ENCODE measurements around the gene FZR1. TPM values are rescaled to one million over a fixed set of nuclear protein-coding genes. Genes with fewer than 3 reads are reported as not detected.
A peak's percentile ranks its signal among the peaks of the same experiment; 100 is the strongest.

FZR1 gene
- polyA plus RNA-seq, 3 donors, result 7.7 to 44.6 (median 9.4) TPM

DNA sequence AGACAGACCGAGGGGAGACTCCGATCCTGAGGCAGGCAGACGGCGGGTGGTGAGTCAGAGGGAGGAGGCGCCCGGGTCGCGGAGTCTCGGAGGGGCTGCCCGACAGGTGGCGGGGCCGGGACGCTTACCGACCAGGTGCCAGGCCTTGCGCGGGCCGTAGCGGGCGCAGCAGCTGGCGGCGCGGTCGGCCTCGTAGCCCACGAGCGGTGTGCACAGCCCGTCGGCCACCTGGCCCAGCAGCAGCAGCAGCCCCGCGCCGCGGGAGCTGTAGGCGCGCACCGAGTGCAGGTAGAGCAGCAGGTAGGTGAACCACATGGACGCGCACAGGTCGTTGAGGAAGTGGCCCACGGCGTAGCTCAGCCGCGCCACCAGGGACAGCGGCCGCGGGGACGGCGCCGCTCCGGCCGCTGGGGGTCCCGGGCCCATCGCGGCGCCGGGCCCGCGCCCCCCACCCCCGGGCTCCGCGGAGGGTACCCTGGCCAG is 50.9 kb downstream of the FZR1 start:
- intact Hi-C loops (cut with micrococcal nuclease), result loop anchor here (1.0 to 5.0 kb wide), 4 partner anchors 9 to 70 kb away; partner anchors contain the start of genes HMG20B (in 2 of the 2), CACTIN (in 1 of the 2) and FZR1 (in 1 of the 2)
- Mint-ChIP-seq H3K4me1 (peaks cover 53% of the 10 kb centered on the region), H3K9me3 (peaks cover 0 to 2% (median 0%) of the 10 kb centered on the region in 7 donors), H3K27ac (peak overlapping the region; percentile 87 to 98 (median 95)), H3K27me3 (ENCODE audit: low read depth in 3 of 3) (peaks cover 0 to 4% (median 0%) of the 10 kb centered on the region in 3 donors), H3K4me3 (peak overlapping the region; percentile 100), H3K36me3 (peaks cover 8 to 12% of the 10 kb centered on the region in 2 donors)
- Histone ChIP-seq H3K27me3 (ENCODE audit: control insufficient read depth in 2 of 2, insufficient read depth in 2 of 2, low read length in 2 of 2) (no peaks in the 10 kb centered on the region), H3K9ac (ENCODE audit: insufficient read depth, low read length, poor library complexity, severe bottlenecking) (peak overlapping the region; percentile 94), H3K4me3 (replicated peaks in 1 of 3; ENCODE audit: low read depth in 2 of 3, low read length in 3 of 3) (peak overlapping the region; percentile 86 to 98 (median 89)), H3K9me3 (replicated peaks in 1 of 2; ENCODE audit: control insufficient read depth in 1 of 2, insufficient read depth in 1 of 2, low read length in 2 of 2) (no peaks in the 10 kb centered on the region), H3K4me1 (ENCODE audit: control insufficient read depth in 1 of 2, insufficient read depth in 2 of 2, low read length in 2 of 2) (peaks cover 59 to 61% of the 10 kb centered on the region in 2 donors), H4K20me1 (ENCODE audit: insufficient read depth, low read length) (peaks cover 18% of the 10 kb centered on the region), H3K79me2 (ENCODE audit: insufficient read depth, low read length) (peaks cover 52% of the 10 kb centered on the region), H3K27ac (ENCODE audit: low read depth in 1 of 2, low read length in 2 of 2) (peak overlapping the region; percentile 52 to 96), H3K4me2 (replicated peaks; ENCODE audit: extremely low read depth, low read length, poor library complexity, severe bottlenecking) (peak overlapping the region; percentile 98), H2AFZ (ENCODE audit: insufficient read depth, low read depth, low read length, poor library complexity, severe bottlenecking) (no peak overlapping the region), H3K36me3 (replicated peaks in 1 of 2; ENCODE audit: control insufficient read depth in 1 of 2, insufficient read depth in 2 of 2, low read length in 2 of 2) (no peaks in the 10 kb centered on the region)
- TF ChIP-seq, protein P1, sequence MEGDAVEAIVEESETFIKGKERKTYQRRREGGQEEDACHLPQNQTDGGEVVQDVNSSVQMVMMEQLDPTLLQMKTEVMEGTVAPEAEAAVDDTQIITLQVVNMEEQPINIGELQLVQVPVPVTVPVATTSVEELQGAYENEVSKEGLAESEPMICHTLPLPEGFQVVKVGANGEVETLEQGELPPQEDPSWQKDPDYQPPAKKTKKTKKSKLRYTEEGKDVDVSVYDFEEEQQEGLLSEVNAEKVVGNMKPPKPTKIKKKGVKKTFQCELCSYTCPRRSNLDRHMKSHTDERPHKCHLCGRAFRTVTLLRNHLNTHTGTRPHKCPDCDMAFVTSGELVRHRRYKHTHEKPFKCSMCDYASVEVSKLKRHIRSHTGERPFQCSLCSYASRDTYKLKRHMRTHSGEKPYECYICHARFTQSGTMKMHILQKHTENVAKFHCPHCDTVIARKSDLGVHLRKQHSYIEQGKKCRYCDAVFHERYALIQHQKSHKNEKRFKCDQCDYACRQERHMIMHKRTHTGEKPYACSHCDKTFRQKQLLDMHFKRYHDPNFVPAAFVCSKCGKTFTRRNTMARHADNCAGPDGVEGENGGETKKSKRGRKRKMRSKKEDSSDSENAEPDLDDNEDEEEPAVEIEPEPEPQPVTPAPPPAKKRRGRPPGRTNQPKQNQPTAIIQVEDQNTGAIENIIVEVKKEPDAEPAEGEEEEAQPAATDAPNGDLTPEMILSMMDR (IDR thresholded peaks at IDR 0.05), result no peak
- peak; percentile 59 to 81 (median 62) for DNase-seq
- under 1% methylated on average over 60 of the region's 60 CpGs for WGBS (ENCODE audit: insufficient coverage)

DNA sequence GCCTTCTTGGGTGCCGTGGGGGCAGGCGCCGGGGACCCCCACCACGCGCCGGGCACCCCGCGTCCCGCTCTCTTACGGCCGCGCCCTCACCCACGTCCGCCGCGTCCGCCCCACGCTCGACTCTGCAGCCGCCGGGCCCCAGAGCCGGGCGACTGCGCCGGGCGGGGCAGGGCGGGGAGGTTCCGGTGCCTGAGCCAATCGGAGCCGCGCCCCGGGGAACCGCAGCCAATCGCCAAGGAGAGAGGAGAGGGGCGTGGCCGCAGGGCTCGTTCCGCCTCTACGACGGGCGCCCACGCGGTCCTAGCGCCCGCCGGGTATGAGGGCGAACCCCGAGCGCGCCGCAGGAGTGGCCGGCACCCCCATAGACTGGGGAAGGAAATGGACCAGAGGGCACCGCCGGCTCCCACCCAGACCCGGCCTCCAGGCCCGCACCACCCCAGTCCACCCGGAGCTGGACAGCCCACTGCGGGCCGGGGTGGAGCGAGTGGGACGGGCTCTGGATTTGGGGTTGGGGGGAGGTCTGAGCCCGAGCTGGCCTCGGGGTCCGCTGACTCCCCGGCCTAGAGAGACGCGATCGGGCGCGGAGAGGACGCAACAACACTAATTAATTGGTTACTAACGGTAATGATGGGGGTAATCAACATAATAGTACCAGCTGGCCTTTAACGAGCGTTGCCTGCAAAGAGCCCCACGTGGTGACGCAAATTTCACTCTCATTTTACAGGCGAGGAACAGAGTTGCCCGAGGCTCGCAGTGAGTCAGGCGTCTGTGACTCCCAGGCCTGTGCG is 51.5 kb downstream of the FZR1 start, which contains the start of gene MFSD12:
Gene MFSD12, minus strand, starts transcription at position 126 of the 788 bp plus-strand sequence. CDS start 183 bp downstream, outside the sequence.
- TF ChIP-seq, protein P1 (IDR thresholded peaks at IDR 0.05), result no peak

More for the DNA sequence above, 51.5 kb downstream of the FZR1 start, which contains the start of gene MFSD12:
- peaks cover 53 to 60% of the 10 kb centered on the region in 2 donors for H3K4me1 ChIP-seq (ENCODE audit: control insufficient read depth in 1 of 2, insufficient read depth in 2 of 2, low read length in 2 of 2)
- peak within 1 kb of the TSS; percentile 100 for H3K4me3 Mint-ChIP-seq
- H3K9ac ChIP-seq (ENCODE audit: insufficient read depth, low read length, poor library complexity, severe bottlenecking), result peak within 1 kb of the TSS; percentile 94
- peaks cover 0 to 1% (median 0%) of the 10 kb centered on the region in 7 donors for H3K9me3 Mint-ChIP-seq
- H3K27me3 Mint-ChIP-seq (ENCODE audit: low read depth in 3 of 3), result peaks cover 0 to 4% (median 0%) of the 10 kb centered on the region in 3 donors
- peaks cover 8 to 12% of the 10 kb centered on the region in 2 donors for H3K36me3 Mint-ChIP-seq
- H3K27me3 ChIP-seq (ENCODE audit: control insufficient read depth in 2 of 2, insufficient read depth in 2 of 2, low read length in 2 of 2), result no peaks in the 10 kb centered on the region
- H4K20me1 ChIP-seq (ENCODE audit: insufficient read depth, low read length), result peaks cover 18% of the 10 kb centered on the region
- DNase-seq, result peak; percentile 92 to 95 (median 92)
- WGBS (ENCODE audit: insufficient coverage), result under 1% methylated on average over 63 of the region's 81 CpGs
- H3K79me2 ChIP-seq (ENCODE audit: insufficient read depth, low read length), result peaks cover 45% of the 10 kb centered on the region
- intact Hi-C loops (cut with micrococcal nuclease), result loop anchor here (1.0 to 5.0 kb wide), 5 partner anchors 9 to 70 kb away; partner anchors contain the start of genes HMG20B (in 2 of the 2), CACTIN (in 1 of the 2) and FZR1 (in 1 of the 2)
- H3K36me3 ChIP-seq (replicated peaks in 1 of 2; ENCODE audit: control insufficient read depth in 1 of 2, insufficient read depth in 2 of 2, low read length in 2 of 2), result no peaks in the 10 kb centered on the region
- H2AFZ ChIP-seq (ENCODE audit: insufficient read depth, low read depth, low read length, poor library complexity, severe bottlenecking), result peak within 1 kb of the TSS; percentile 81
- H3K27ac Mint-ChIP-seq, result peak within 1 kb of the TSS; percentile 93 to 98 (median 96)
- H3K4me2 ChIP-seq (replicated peaks; ENCODE audit: extremely low read depth, low read length, poor library complexity, severe bottlenecking), result peak within 1 kb of the TSS; percentile 98
- H3K27ac ChIP-seq (ENCODE audit: low read depth in 1 of 2, low read length in 2 of 2), result peak within 1 kb of the TSS; percentile 96
- H3K4me3 ChIP-seq (replicated peaks in 1 of 3; ENCODE audit: low read depth in 2 of 3, low read length in 3 of 3), result peak within 1 kb of the TSS; percentile 89 to 98 (median 90)
- no peaks in the 10 kb centered on the region for H3K9me3 ChIP-seq (replicated peaks in 1 of 2; ENCODE audit: control insufficient read depth in 1 of 2, insufficient read depth in 1 of 2, low read length in 2 of 2)
- peaks cover 52% of the 10 kb centered on the region for H3K4me1 Mint-ChIP-seq

Measured in CD14-positive monocyte (primary cell).